RWPE2 (cell line): Measurements from ENCODE around the gene CLEC20A.

Experiments
- ATAC-seq: fragments of 200-7000 bp; cut with Tn5 transposase; 3 replicates; pipeline ENCODE4 v1.9.1; 2021; ENCODE audit warnings: low read depth
- DNase-seq: peaks from one replicate; pipeline ENCODE4 v3.0.0-alpha.2; 2020; ENCODE audit warnings: low spot score
- H3K27ac ChIP-seq: fragments of 450-650 bp; 2 replicates; pipeline ENCODE4 v1.5.1; 2017; ENCODE audit warnings: mild to moderate bottlenecking; ENCODE audit not compliant: poor library complexity, severe bottlenecking
- H3K27me3 ChIP-seq: fragments of 250-450 bp; sonication (Bioruptor Pico); 2 replicates; pipeline ENCODE4 v1.5.1; 2021; ENCODE audit warnings: mild to moderate bottlenecking, moderate library complexity; ENCODE audit not compliant: insufficient read depth, poor library complexity, severe bottlenecking
- H3K36me3 ChIP-seq: fragments of 250-450 bp; sonication (Bioruptor Pico); 2 replicates; pipeline ENCODE4 v1.5.1; 2020; ENCODE audit warnings: low read depth, mild to moderate bottlenecking, moderate library complexity
- H3K4me1 ChIP-seq: fragments of 250-450 bp; sonication (Bioruptor Pico); 2 replicates; pipeline ENCODE4 v1.5.1; 2021; ENCODE audit warnings: mild to moderate bottlenecking, moderate library complexity; ENCODE audit not compliant: insufficient read depth, poor library complexity, severe bottlenecking
- H3K4me3 ChIP-seq: fragments of 250-450 bp; sonication (Bioruptor Pico); 2 replicates; pipeline ENCODE4 v1.5.1; 2021; ENCODE audit warnings: mild to moderate bottlenecking, moderate library complexity; ENCODE audit not compliant: severe bottlenecking
- H3K9me3 ChIP-seq: fragments of 250-450 bp; sonication (Bioruptor Pico); 2 replicates; pipeline ENCODE4 v1.5.1; 2021; ENCODE audit warnings: mild to moderate bottlenecking, moderate library complexity; ENCODE audit not compliant: severe bottlenecking
- CTCF ChIP-seq: fragments of 450-650 bp; IDR thresholded peaks from one replicate; pipeline ENCODE4 v1.5.1; 2017; ENCODE audit warnings: mild to moderate bottlenecking, moderate library complexity; ENCODE audit not compliant: poor library complexity, severe bottlenecking

The CLEC20A gene

GRCh38 chr1:178498896-178499675, 2.3 kb upstream of the CLEC20A start:
- no peak overlapping the region for H3K4me3 ChIP-seq
- no peaks in the 10 kb centered on the region for H3K4me1 ChIP-seq
- no peak for TF ChIP-seq CTCF
- H3K27me3 ChIP-seq, result no peaks in the 10 kb centered on the region
- ATAC-seq (no peak), DNase-seq (no peak)
- H3K9me3 ChIP-seq, result no peaks in the 10 kb centered on the region
- no peak overlapping the region for H3K27ac ChIP-seq
- H3K36me3 ChIP-seq, result no peaks in the 10 kb centered on the region

GRCh38 chr1:178497903-178498478, 1.2 kb upstream of the CLEC20A start:
- H3K9me3 ChIP-seq, result no peaks in the 10 kb centered on the region
- H3K4me1 ChIP-seq, result no peaks in the 10 kb centered on the region
- ATAC-seq (no peak), DNase-seq (no peak)
- H3K27ac ChIP-seq, result no peak overlapping the region
- no peak overlapping the region for H3K4me3 ChIP-seq
- no peaks in the 10 kb centered on the region for H3K36me3 ChIP-seq
- no peaks in the 10 kb centered on the region for H3K27me3 ChIP-seq
- TF ChIP-seq CTCF, result no peak

- no peak for DNase-seq
- H3K27me3 ChIP-seq, result no peaks in the 10 kb centered on the region
- H3K36me3 ChIP-seq, result no peaks in the 10 kb centered on the region
- ATAC-seq, result no peak
- no peaks in the 10 kb centered on the region for H3K9me3 ChIP-seq
- no peak overlapping the region for H3K4me3 ChIP-seq
- H3K27ac ChIP-seq, result no peak overlapping the region
- no peak for TF ChIP-seq CTCF
- H3K4me1 ChIP-seq, result no peaks in the 10 kb centered on the region
Observed at GRCh38 chr1:178495741-178496409, 889 bp downstream of the CLEC20A start.

GRCh38 chr1:178495158-178495557, 1.6 kb downstream of the CLEC20A start:
- TF ChIP-seq CTCF, result no peak
- H3K4me1 ChIP-seq, result no peaks in the 10 kb centered on the region
- H3K9me3 ChIP-seq, result no peaks in the 10 kb centered on the region
- ATAC-seq (no peak), DNase-seq (no peak)
- H3K27ac ChIP-seq, result no peak overlapping the region
- no peaks in the 10 kb centered on the region for H3K27me3 ChIP-seq
- no peak overlapping the region for H3K4me3 ChIP-seq
- no peaks in the 10 kb centered on the region for H3K36me3 ChIP-seq
